Dermis microvascular lymphatic vessel endothelial cell (primary cell): ENCODE data around the gene PGM2. TPM values are rescaled to one million over a fixed set of nuclear protein-coding genes. Genes with fewer than 3 reads are reported as not detected.
"Not testable (repeated sequence)": the region's sequence is repeated elsewhere in the genome, so short reads cannot be mapped to it uniquely, and the experiment has no call there.

Source experiments
- DNase-seq, 2 donors: peaks; one replicate each; pipeline versions ENCODE4 v3.0.0 to v3.0.0-alpha.2; 2010; ENCODE audit warnings: low read depth in 2 of 2
- total RNA-seq: library from RNA; depleted of rRNA; stranded (reverse); fragments of >200 nt; gene quantifications from 2 replicates; pipeline ENCODE4 v1.2.1, GENCODE V29; 2014

Gene PGM2
- total RNA-seq, 1 donor from 2014 or later = 28.2 TPM

- DNase-seq = no peak
Observed at GRCh38 chr4:37816719-37817118, 9.8 kb upstream of the PGM2 start.

DNA sequence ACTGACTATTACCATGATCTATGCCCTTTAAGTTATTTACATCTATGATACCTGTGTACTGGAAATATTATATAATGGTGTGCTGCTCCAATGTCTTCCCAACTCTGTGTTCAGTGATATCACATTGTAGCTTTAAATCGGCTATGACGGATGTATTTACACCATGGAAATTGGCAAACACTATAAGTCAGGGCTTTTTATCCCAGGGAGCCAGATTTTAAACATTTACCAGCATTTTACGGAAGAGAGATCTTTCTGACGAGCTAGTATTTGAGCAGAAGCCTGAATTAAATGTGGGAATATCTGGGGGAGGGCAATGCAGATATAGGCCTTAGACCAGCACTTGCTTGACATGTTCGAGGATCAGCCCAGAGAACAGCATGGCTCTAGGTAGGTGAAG is 7.7 kb upstream of the PGM2 start:
- no peak for DNase-seq

- not testable (repeated sequence) for DNase-seq
Observed at GRCh38 chr4:37820458-37820857, 6.0 kb upstream of the PGM2 start.

DNA sequence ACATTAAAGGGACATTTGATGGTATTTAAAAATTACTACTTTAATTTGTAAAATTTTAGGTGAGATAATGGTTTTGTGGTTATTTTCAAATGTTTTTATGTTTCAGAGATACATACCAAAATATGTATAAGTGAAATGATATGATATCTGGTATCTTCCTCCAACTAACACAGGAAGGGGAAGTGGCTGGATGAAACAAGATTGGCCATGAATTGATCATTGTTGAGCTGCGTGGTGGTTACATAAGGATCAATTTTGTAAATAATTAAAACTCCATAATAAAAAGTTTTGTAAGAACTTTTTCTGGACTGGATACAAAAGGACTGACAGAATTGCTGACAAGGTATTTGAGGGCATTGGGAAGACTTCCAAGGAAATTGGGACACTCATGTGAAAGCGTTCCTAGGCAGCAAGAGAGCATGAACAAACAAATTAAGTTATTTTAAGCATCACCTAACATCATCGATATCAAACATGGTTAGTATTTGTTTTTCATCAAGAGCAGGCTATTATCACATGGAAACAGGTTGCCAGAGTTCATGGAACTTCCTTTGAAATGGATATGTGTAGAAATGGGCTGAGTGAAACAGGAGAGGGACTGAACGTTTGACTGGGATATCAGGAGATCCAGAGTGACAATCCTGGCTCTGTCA is 4.4 kb upstream of the PGM2 start:
- DNase-seq = peak; percentile 31 to 75

DNA sequence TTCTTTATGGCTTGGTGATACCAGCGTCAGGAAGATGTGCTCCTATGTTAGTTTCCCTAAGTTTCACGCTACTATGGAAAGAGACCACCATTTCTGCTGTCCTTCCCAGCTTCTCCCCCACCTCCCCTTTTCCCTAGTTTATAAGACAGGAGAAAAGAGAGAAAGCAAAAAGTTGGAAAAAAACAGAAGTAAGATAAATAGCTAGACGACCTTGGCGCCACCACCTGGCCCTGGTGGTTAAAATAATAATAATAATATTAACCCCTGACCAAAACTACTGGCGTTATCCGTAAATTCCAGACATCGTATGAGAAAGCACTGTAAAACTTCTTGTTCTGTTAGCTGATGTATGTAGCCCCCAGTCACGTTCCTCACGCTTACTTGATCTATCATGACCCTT is 985 bp upstream of the PGM2 start:
- DNase-seq = peak in 1 of 2 donors; percentile 8

GRCh38 chr4:37825968-37826294 is 555 bp upstream of the PGM2 start:
- no peak for DNase-seq

- DNase-seq = peak in 1 of 2 donors; percentile 60
Observed at GRCh38 chr4:37827030-37827685, 672 bp downstream of the PGM2 start.

- DNase-seq = peak in 1 of 2 donors; percentile 6
Observed at GRCh38 chr4:37827802-37828321, 1.4 kb downstream of the PGM2 start.

GRCh38 chr4:37828843-37829242 is 2.4 kb downstream of the PGM2 start:
- no peak for DNase-seq

DNA sequence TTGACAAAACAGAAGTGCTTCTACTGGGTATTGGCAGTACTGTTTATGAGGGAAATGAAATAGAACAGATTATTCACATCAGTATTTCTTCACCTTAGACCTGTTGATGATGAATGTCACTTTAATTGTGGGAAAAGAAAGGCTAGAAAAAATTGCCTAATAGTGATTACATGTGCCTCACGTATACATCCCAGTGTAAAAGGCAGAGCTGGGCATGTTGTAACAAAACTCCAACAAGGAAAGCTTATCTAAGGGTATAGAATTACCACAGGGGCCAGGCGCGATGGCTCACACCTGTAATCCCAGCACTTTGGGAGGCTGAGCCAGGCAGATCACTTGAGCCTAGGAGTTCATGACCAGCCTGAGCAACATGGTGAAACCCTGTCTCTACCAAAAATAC is 4.2 kb downstream of the PGM2 start:
- DNase-seq = no peak

DNA sequence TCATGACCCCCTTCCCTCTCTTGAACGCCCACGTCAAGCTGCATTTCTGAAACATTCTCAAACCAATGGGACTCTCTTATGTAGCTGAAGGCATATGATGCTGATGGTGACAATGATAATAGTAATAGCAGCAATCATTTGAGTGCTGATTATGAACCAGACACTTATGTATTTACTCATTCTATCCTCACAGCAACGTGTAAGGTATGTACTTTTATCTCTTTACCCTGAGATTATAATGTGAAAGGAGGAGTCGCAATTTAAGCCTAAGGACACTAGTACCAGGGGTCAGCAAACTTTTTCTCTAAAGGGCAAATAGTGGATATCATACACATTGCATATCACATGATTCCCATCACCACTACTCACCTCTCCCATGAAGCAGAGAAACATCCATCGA is 8.5 kb downstream of the PGM2 start:
- DNase-seq = no peak

DNA sequence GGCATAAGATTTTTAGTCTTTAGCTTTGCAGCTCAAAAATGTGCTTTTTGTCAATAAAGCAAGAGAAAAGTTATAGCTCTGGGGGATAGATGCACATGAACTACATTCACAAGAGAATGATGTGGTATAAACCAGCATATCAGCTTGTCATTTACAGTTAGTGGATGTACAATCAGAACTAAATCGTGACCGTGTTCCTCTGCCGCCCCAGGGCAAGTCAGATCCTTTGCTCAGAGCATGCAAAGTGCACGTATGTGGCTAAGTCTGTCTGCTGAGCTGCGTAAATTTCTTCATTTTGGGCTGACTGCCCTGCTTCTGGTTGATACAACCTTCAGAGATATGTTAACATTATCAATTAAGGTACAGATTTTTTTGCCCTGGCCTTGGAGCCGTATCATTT is 9.3 kb downstream of the PGM2 start:
- DNase-seq = no peak

- no peak for DNase-seq
Observed at GRCh38 chr4:37836274-37836673, 9.8 kb downstream of the PGM2 start.

DNA sequence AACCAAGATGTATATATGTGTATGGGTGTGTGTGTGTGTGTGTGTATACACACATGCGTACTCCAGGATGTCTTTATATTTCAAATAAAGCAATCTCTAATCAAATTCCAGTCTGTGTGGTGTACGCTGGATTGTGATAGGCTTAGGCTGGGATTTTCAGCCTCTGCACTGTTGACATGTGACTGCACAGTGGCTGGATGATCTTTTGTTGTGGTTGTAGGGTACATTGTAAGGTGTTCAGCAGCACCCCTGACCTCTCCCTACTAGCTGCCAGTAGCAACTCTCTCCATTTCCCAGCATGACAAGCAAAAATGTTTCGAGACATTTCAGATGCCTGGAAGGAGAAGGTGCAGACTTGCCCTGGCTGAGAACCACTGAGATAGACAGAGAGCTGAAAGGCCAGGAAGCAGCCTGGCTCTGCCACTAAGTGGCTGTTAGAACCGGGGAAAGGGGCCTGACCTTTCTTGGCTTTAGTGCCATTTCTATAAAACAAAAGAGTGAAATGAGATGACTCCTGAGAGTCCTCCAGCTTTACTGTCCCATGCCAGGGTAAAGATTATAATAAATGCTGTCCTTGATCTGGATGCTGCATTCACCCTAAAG is 10.5 kb downstream of the PGM2 start:
- peak in 1 of 2 donors; percentile 53 for DNase-seq

- DNase-seq = peak in 1 of 2 donors; percentile 83
Observed at GRCh38 chr4:37837446-37837845, 11.0 kb downstream of the PGM2 start.

- no peak for DNase-seq
Observed at GRCh38 chr4:37839426-37839825, 12.9 kb downstream of the PGM2 start.

DNA sequence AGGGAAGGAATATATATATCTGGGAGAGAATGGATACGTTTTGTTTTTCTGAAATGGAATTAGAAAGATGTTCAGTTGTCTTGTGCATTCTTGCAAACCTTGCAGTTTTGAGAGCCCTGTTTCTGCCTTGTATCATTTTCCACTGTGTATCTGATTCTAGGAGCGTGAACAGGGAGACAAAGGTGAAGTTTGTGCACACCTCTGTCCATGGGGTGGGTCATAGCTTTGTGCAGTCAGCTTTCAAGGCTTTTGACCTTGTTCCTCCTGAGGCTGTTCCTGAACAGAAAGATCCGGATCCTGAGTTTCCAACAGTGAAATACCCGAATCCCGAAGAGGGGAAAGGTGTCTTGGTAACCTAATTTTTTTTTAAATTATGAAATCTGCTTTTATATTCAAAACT is 17.7 kb downstream of the PGM2 start:
- DNase-seq = no peak

DNA sequence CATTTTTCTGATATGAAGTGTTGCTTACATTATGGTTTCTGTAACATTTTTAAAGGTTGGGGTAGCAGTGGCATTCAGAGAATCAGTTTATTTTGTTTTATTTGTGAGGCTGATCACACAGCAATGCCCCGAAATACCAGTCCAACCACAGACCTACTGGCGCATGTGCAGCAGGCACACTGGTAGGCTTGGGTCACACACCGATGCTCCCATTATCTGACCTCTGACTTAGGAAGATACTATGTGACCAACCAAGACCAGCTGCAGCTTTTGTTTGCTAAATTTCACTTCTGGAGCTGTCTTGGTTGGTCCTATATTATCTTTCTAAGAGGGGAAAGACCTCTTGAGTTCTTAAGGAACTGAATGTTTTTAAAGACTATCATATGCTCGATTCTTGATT is 18.7 kb downstream of the PGM2 start:
- DNase-seq = no peak

GRCh38 chr4:37847311-37847884 is 20.9 kb downstream of the PGM2 start:
- DNase-seq = no peak

DNA sequence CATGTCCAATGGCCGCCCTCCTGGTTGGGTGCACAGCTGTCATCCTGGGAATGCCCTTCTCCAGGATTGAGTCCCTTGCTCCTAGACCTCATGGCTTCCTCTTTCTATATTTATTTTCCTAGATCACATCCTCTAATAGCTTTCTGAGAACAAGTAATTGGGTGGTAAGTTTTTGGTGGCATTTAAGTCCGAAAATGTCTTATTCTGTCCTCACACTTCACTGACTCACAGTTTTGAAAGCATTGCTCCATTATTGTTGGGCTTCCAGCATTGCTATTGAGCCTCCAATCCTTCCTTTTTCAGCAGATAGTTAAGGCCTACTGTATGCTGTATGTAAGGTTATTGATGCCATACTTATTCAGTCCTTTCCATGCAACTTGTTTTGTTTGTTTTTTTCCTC is 25.9 kb downstream of the PGM2 start:
- DNase-seq = no peak

DNA sequence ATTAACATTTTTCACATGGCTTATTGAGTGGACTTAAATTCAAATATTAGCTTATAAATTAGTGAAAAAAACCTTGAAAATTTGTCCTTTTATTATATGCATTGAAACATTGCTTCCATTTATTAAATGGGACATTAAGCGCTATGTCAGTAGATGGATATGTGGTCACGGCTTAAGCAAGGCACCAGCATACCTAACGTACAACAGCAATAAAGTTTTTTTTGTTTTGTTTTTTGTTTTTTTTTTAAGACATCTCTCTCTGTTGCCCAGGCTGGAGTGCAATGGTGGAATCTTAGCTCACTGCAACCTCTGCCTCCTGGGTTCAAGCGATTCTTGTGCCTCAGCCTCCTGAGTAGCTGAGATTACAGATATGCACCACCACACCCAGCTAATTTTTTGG is 31.6 kb downstream of the PGM2 start:
- DNase-seq = no peak

DNA sequence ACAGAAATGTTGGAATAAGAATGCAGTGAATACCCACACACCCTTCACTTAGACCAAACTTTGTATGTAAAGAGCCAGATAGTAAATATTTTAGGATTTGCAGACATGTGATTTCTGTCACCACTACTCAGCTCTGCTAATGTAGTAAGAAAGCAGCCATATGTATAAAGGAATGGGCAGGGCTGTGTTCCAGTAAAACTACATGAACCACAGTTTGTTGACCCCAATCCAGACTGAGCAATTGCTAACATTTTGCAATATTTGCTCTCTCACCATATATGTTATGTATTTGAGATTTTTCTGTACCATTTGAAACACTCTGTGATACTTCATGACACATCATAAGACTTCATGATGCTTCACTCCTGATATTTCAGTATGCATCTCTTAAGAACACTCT is 32.4 kb downstream of the PGM2 start:
- DNase-seq = no peak

DNA sequence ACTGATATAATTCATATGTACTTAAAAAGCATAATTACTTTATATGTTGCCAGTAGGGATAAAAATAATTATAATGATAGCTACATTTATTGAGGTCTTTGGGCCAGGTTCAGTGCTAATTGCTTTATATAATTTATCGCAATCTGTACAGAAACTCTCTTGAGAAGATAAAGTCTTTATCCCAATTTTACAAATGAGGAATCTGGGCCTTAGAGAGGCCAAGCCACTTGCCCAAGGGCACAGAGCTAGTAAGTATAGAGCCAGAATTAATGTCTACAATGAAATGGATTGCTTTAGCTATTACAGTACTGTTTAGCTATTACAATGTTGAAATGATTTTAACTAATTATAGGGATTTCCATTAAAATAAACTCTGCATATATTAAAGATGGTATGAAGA is 33.8 kb downstream of the PGM2 start:
- no peak for DNase-seq
